Osteoblast (primary cell): ENCODE measurements around the gene BMP3. TPM values are rescaled to one million over a fixed set of nuclear protein-coding genes. Genes with fewer than 3 reads are reported as not detected.
"Not testable (repeated sequence)": the region's sequence is repeated elsewhere in the genome, so short reads cannot be mapped to it uniquely, and the experiment has no call there.

Experiments
- DNase-seq: peaks from one replicate; pipeline ENCODE4 v3.0.0; 2011; ENCODE audit warnings: low spot score, mixed read lengths; ENCODE audit not compliant: insufficient read length; ENCODE audit errors: missing footprints
- H2AFZ ChIP-seq: 2 replicates; pipeline ENCODE4 v1.6.0; 2011; ENCODE audit warnings: mild to moderate bottlenecking, low read length
- H3K27ac ChIP-seq: 2 replicates; pipeline ENCODE4 v1.5.1; 2011; ENCODE audit warnings: mild to moderate bottlenecking, low read depth, low read length, moderate library complexity
- H3K27me3 ChIP-seq: 2 replicates; pipeline ENCODE4 v1.6.0; 2012; ENCODE audit warnings: mild to moderate bottlenecking, control low read depth, inconsistent platforms, low read length, moderate library complexity; ENCODE audit not compliant: insufficient read depth
- H3K36me3 ChIP-seq: 2 replicates; pipeline ENCODE4 v1.5.1; 2011; ENCODE audit warnings: mild to moderate bottlenecking, low read length, control low read depth, moderate library complexity; ENCODE audit not compliant: insufficient read depth
- H3K4me1 ChIP-seq: 2 replicates; pipeline ENCODE4 v1.5.1; 2011; ENCODE audit warnings: mild to moderate bottlenecking, low read length, control low read depth, moderate library complexity; ENCODE audit not compliant: insufficient read depth
- H3K4me2 ChIP-seq: 2 replicates; pipeline ENCODE4 v1.6.0; 2011; ENCODE audit warnings: mild to moderate bottlenecking, low read length; ENCODE audit not compliant: insufficient read depth
- H3K4me3 ChIP-seq: fragments of 200-600 bp; sonication (generic); 3 replicates; pipeline ENCODE4 v1.5.1; 2012; ENCODE audit warnings: mild to moderate bottlenecking, low read length, inconsistent platforms; ENCODE audit not compliant: insufficient read depth
- H3K79me2 ChIP-seq: 2 replicates; pipeline ENCODE4 v1.6.0; 2012; ENCODE audit warnings: mild to moderate bottlenecking, low read length, control low read depth, inconsistent platforms; ENCODE audit not compliant: insufficient read depth
- H3K9me3 ChIP-seq: 2 replicates; pipeline ENCODE4 v1.5.1; 2011; ENCODE audit warnings: low read depth, low read length, control low read depth
- H4K20me1 ChIP-seq: 2 replicates; pipeline ENCODE4 v1.6.0; 2012; ENCODE audit warnings: mild to moderate bottlenecking, low read length, control low read depth; ENCODE audit not compliant: insufficient read depth
- total RNA-seq: library from RNA; depleted of rRNA; stranded (reverse); fragments of >200 nt; gene quantifications from 2 replicates; pipeline ENCODE4 v1.2.3, GENCODE V29; 2012
- TF ChIP-seq, protein P1 (sequence below): IDR thresholded peaks from 2 replicates; pipeline ENCODE4 v1.5.1; 2011; ENCODE audit warnings: mild to moderate bottlenecking, low read depth, low read length, moderate library complexity; ENCODE audit errors: extremely low read depth

Gene BMP3
- total RNA-seq, 1 donor, result not detected

DNA sequence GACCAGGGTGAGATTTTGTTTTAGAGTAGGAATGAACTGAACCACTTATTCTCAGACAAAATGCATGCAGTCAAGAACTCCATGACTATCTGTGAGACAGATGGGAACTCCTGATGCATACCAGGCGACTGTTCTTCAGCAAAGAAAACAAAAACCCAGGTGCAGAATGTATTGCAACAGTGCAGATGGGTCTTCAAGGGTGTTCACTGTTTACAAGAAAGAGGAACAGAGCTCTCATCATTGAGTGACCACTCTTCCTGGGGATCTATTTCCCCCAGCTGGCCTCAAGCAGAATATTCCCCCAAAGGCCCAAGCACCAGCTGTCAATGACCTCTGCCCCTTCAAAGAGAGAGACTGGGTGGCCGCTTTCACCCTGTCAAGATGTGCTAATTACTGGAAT is 39.7 kb upstream of the BMP3 start:
- Histone ChIP-seq H3K4me1 (no peaks in the 10 kb centered on the region), H3K4me3 (no peak overlapping the region), H3K79me2 (no peaks in the 10 kb centered on the region), H2AFZ (no peak overlapping the region), H4K20me1 (no peaks in the 10 kb centered on the region), H3K27ac (no peak overlapping the region), H3K36me3 (no peaks in the 10 kb centered on the region), H3K9me3 (no peaks in the 10 kb centered on the region), H3K27me3 (no peaks in the 10 kb centered on the region), H3K4me2 (no peak overlapping the region)
- TF ChIP-seq, protein P1, sequence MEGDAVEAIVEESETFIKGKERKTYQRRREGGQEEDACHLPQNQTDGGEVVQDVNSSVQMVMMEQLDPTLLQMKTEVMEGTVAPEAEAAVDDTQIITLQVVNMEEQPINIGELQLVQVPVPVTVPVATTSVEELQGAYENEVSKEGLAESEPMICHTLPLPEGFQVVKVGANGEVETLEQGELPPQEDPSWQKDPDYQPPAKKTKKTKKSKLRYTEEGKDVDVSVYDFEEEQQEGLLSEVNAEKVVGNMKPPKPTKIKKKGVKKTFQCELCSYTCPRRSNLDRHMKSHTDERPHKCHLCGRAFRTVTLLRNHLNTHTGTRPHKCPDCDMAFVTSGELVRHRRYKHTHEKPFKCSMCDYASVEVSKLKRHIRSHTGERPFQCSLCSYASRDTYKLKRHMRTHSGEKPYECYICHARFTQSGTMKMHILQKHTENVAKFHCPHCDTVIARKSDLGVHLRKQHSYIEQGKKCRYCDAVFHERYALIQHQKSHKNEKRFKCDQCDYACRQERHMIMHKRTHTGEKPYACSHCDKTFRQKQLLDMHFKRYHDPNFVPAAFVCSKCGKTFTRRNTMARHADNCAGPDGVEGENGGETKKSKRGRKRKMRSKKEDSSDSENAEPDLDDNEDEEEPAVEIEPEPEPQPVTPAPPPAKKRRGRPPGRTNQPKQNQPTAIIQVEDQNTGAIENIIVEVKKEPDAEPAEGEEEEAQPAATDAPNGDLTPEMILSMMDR, result no peak
- no peak for DNase-seq

DNA sequence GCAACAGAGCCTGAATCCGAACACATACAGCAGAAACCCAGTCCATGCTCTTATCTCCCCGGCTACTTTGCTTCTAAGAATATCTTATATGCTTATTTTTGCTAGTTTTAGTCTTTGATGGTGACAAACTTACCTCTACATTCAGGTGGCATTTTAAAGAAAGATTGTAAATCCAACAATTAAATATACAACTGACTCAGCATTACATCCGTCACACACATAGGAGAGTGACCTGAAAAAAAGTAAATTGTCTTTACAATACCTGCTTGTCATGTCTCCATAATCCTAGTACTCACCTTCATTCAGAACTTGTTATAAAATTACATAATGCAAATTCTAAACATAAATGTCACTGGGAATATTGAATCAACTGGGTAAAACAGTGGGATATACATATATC is 30.6 kb upstream of the BMP3 start:
- no peaks in the 10 kb centered on the region for H3K9me3 ChIP-seq
- H3K4me3 ChIP-seq, result no peak overlapping the region
- no peaks in the 10 kb centered on the region for H3K27me3 ChIP-seq
- no peaks in the 10 kb centered on the region for H4K20me1 ChIP-seq
- TF ChIP-seq, protein P1, result no peak
- no peak overlapping the region for H2AFZ ChIP-seq
- no peak overlapping the region for H3K4me2 ChIP-seq
- H3K27ac ChIP-seq, result no peak overlapping the region
- H3K79me2 ChIP-seq, result no peaks in the 10 kb centered on the region
- H3K36me3 ChIP-seq, result no peaks in the 10 kb centered on the region
- H3K4me1 ChIP-seq, result no peaks in the 10 kb centered on the region
- DNase-seq, result no peak

DNA sequence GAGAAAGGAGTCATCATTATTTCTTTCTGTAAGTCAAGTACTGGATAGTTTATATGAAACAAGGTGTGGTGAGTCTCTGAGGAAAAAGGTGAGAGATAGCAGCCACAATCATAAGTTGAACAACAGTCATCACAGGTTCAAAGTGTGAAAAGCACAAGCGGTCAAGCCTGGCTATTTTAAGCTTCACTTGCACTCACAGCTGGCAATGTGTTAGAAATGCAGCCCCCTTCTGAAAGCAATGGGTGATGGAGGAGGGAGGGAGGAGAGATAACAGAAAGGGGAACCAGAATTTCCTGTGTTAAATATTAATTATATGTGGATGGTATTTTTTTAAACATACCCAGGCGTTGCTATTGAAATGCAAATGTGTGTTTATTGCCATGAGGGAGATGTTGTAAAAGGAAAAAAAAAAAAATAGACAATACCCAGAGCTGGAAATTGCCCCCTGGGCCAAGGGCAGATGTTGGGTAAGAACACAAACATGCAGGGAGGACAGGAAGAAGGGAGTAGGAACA is 26.9 kb upstream of the BMP3 start:
- Histone ChIP-seq H3K4me1 (no peaks in the 10 kb centered on the region), H3K4me2 (no peak overlapping the region), H3K9me3 (no peaks in the 10 kb centered on the region), H3K27ac (no peak overlapping the region), H3K79me2 (no peaks in the 10 kb centered on the region), H4K20me1 (no peaks in the 10 kb centered on the region), H3K36me3 (no peaks in the 10 kb centered on the region), H2AFZ (no peak overlapping the region), H3K4me3 (no peak overlapping the region), H3K27me3 (no peaks in the 10 kb centered on the region)
- TF ChIP-seq, protein P1, result no peak
- no peak for DNase-seq

DNA sequence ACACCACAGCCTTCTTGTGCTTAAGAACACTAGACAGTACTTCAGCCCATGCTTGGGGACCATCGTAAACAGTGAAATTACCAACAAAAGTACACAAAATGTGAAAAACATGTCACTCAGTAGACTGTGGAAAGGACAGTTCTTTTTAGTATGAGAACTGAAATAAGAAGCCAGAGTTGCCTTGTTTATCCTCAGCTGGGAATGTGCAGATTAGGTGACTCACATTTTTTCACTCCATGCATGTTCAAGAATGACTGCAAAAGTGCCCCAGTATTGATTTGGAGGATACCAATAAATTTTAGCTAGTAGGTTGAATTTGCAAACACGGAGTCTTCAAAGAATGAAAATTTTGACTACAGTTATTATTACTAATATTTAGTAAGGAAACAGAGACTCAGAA is 23.1 kb upstream of the BMP3 start:
- Histone ChIP-seq H3K27ac (no peak overlapping the region), H3K4me2 (no peak overlapping the region), H3K4me1 (no peaks in the 10 kb centered on the region), H3K9me3 (no peaks in the 10 kb centered on the region), H3K36me3 (no peaks in the 10 kb centered on the region), H4K20me1 (no peaks in the 10 kb centered on the region), H3K27me3 (no peaks in the 10 kb centered on the region), H3K79me2 (no peaks in the 10 kb centered on the region), H3K4me3 (no peak overlapping the region), H2AFZ (no peak overlapping the region)
- TF ChIP-seq, protein P1, result no peak
- DNase-seq, result no peak

DNA sequence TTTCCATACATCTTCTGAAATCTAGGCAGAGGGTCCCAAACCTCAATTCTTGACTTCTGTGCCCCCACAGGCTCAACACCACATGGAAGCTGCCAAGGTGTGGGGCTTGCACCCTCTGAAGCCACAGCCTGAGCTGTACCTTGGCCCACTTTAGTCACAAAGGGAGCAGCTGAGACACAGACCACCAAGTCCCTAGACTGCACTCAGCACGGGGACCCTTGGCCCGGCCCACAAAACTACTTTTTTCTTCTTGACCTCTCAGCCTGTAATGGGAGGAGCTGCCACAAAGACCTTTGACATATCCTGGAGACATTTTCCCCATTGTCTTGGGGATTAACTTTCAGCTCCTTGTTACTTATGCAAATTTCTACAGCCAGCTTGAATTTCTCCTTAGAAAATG is 13.9 kb upstream of the BMP3 start:
- not testable (repeated sequence) for H3K27ac ChIP-seq, DNase-seq, H3K4me3 ChIP-seq, H3K27me3 ChIP-seq, H2AFZ ChIP-seq, H3K4me2 ChIP-seq, H3K9me3 ChIP-seq, H3K36me3 ChIP-seq, H3K79me2 ChIP-seq, H4K20me1 ChIP-seq, H3K4me1 ChIP-seq
